NCI-H2227 treated with DMSO at 0.1 percent for 48 hours (cell line): Measurements from ENCODE around the gene ECM2.

Experiments used
- DNase-seq: peaks from one replicate; lab custom pipeline; 2025; lab: John Stamatoyannopoulos, UW

Gene ECM2

DNA sequence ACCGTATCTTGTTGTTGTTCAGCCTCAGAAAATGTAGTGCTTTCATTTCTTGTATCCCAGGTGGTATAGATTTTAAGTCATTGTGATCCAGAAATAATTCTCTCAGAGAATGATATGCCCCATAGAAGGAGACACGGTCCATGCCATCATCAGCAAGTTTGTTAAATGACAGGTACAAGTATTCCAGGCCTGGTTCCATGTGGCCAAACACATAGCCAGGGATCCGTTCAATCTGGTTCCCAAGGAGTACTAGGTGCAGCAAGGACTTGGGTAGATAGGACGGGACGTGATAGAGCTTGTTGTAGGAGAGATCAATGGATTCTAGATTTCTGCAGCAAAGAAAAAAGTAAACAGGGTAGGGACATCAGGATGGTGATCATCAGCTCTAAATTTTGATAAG, 35.1 kb downstream of the ECM2 start:
- DNase-seq, result no peak

DNA sequence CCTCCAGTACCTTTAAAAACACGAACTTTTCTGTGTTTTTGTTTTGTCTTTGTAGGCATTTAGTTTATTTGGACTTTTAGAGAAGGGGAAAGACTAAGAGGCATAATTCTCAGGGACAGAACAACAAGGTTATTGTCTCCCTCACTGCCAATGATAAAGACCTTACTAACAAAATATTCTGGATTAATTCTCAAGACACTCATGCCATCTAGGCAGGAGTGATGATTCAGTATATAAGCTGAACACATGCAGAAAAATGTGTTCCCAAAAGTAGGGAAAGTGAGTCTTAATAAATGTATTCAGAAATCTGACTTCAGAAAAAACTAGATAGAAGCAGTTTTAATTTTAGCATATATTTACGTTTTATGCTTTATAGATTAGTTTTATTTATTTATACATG, 36.1 kb downstream of the ECM2 start:
- no peak for DNase-seq

DNA sequence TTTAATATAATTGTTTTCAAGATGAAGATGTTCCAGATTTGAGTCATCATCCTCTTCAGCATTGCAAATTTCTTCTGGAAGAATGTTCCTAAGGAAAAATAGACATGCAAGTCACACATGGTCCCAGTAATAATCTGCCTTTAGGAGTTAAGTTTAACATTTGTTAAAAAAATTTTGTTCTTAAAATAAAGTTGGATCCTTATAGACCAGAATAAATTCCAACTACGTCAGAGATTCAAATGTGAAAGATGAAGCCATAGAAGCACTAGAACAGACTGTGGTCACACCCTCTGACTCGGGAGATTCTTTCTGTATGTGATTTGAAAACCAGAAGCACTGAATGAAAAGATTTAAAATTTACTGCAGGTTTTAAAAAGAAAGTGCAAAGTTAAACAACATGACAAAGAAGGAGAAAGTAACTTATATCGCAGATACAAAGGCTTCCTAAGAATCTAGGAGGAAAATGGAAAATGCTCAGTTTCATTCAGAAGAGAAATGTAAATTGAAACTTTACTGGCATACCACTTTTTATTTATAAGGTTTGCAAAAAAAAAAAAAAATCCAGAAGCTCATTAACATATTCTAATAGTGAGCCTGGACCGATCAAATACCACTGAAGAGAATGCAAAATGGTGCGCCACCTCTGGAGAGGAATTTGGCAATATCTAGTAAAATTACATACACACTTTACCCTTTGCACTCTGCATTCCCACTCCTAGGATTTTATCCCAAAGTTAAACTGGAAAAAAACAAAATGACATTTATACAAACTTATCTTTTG, 39.2 kb downstream of the ECM2 start:
- DNase-seq, result no peak

GRCh38 chr9:92494856-92495255, 40.9 kb downstream of the ECM2 start:
- DNase-seq, result no peak

GRCh38 chr9:92493749-92494387, 41.9 kb downstream of the ECM2 start:
- DNase-seq, result no peak

GRCh38 chr9:92492781-92493401, 42.9 kb downstream of the ECM2 start:
- DNase-seq, result no peak

DNA sequence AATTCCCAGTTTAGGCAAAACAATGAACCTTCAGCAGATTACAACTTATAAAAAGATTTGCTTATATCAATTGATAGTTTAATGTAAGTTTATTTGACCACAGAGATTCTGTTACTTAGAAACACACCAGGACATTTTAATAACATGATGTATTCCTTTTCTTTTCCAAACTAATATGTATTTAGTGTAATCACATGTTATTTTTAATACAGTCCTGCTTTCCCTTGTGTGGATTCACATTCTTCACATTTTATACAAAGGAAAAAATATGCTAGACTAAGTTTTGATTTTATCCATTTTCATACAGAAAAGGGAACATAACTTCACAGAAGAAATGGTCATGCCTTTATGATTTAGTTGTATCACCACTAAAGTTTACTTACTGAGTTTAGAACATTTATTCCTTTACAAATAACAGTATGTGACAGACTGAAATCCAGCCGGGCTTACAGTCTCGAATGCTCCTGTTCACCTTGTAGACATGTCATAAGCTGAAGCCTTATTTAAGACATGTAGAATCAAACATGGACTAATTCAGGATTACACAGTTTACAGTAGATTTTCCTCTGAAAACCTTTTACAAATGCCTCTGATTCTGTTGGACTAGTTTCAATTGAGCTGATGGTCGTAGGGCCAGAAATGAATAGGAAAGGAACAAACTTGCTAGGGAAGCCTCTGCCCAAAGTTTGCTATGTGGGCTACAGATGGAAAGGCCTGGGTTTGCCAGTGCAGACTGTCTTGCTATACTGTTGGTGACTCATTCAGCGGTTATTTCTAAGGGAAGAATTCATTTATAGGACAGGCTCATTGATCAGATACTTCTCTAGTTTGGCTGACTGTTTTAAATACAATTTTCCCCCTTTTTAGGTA, 46.9 kb downstream of the ECM2 start:
- no peak for DNase-seq

- DNase-seq, result no peak
Observed at GRCh38 chr9:92486371-92486770, 49.4 kb downstream of the ECM2 start.

- DNase-seq, result no peak
Observed at GRCh38 chr9:92484563-92484962, 51.2 kb downstream of the ECM2 start.

DNA sequence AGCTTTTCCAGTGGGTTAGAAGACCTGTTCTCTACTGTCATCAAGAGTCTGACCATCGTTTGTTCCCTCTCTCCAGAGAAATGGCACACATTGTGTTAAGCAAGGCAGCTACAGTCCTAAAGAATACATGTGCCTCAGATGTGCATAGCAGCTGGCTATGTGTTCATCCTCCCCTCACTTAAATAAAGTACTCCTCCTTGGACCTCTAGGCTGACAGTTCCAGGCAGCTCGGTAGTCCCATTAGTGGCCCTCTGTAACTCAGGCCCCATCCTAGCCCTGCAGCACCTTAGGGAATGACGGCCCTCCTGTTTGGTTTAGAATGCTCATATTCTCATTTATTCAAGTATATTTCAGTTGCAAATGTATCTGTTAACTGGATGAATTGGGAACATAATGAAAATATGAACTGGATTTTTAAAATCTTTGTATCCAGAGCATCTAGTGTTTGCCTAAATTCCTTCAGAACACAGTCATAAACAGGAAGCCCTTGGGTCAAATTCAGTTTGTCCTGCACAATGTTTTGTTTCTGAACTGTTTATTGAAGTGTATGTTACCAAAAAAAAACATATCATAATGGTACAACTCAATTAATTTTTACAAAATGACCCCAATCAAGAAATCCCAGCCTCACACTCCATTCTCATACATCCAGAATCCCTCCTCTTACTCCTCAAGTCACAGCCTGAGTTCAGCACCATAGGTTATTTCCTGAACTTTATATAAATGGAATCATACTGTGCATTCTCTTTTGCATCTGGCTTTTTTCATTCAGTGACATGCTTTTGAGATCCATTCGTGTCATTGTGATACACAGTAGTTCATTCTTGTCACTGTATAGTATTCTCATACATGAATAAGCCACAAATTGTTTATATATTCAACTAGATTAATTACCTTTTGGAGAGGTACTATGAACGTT, 51.9 kb downstream of the ECM2 start:
- no peak for DNase-seq

GRCh38 chr9:92482805-92483204, 53.0 kb downstream of the ECM2 start:
- no peak for DNase-seq

GRCh38 chr9:92482329-92482728, 53.5 kb downstream of the ECM2 start, which contains the start of gene ASPN:
ASPN (minus strand) TSS chr9:92482506.
- no peak for DNase-seq

DNA sequence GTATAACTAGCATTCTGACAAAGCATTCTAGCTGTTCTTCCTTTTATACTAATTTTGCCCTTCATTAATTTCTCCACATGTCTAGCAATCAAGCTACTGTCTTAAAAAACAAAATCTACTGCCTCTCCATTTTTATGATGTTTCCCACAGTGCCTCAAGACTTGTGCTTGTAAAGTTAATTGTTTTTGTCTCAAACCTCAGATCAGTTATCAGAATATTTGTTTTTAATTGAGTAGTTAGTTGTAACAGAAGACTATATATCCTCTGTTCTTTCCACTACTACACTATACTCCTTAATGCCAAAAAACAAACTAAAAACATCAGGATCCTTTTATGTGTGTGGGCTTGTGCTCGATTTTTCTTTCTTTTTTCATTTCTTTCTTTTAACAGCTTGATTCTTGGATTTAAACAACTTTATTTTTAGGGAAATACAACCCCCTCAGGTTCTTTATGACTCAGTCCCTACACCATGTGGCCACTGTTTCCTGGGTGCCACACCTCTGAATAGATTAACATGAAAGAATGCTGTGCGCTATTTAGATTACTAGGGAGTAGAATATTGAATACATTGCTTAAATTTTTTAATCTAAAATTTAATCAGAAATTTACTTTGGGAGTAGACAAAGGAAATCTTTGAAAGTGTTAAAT, 54.7 kb downstream of the ECM2 start:
- DNase-seq, result no peak

DNA sequence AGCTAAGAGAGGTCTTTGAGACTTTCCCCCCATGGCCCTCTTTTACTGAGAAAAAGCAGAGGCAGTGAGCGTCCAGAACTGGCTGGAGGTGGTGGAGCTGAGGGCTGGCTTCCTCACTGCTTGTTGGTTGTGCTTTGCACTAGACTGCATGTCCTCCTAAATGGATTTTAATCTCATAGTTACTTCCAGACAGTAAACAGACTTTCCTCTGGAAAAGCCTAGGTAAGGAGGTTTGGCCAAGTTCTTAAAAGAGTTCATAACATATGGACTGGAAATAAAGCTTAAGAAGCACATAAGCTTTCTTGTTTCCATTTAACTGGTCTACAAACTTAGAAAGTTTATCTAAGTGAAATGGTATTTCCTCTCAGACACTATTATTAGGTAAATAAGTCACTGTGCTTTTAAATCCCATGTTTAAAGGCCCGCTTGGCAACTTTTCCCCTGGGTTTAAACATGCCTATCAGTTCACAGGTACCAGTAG, 55.5 kb downstream of the ECM2 start:
- no peak for DNase-seq

DNA sequence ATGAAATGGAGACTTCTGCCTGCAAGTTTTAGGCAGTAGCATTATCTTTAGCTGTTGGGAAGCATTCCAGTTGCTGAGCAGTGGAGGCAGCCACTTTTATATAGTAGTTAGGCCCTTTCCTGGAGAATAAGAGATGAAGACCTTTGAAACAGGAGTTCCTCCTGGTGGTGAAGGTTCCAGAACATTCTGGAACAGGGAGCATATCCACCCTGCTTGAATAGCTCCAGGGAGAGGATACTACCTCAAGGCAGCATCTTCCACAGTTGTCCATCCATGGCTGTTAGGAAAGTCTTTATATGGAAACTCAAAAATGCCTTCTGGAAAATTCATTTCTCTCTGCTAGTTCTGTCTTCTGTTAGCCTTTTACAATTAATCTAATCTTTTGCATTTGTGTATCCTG, 56.4 kb downstream of the ECM2 start:
- no peak for DNase-seq

DNA sequence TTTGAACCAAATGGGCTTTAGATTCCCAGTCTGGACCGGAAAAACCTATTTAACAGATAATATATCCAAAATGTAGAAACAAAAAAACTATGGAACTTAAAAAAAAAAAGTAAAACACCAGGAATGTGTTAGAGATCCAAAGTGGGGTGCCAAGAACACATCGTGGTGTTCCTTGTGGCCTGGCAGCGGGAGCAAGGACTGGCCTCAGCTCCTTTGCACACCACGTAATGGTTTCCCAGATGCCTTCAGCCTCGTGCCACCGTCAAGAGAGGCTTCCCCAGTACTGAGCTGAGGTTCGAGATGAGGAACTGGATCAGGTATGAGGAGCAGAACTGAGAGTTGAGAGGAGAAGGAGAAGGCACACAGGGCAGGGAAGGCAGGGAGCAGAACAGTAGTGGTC, 57.0 kb downstream of the ECM2 start:
- DNase-seq, result no peak

GRCh38 chr9:92476962-92477361, 58.8 kb downstream of the ECM2 start:
- DNase-seq, result no peak

- DNase-seq, result no peak
Observed at GRCh38 chr9:92474587-92474986, 61.2 kb downstream of the ECM2 start.

DNA sequence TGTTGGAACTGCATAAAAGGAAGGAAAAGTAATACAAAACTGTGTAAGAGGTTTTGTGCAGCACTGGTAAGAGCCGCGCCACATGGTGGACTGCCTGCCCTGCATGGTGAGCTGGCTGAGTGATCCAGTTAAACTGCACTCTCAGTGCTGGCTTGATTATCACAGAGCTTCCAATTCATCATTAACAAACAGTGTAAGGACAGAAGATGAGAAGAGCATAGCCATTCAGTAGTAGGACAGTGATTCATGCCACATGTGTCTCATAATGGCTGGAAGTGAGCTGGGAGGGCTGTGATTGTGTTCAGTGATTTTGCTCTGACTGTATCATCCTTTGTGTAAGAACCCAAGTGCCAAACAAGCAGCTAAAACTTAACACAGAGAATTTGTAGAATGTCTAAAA, 67.6 kb downstream of the ECM2 start:
- DNase-seq, result no peak

DNA sequence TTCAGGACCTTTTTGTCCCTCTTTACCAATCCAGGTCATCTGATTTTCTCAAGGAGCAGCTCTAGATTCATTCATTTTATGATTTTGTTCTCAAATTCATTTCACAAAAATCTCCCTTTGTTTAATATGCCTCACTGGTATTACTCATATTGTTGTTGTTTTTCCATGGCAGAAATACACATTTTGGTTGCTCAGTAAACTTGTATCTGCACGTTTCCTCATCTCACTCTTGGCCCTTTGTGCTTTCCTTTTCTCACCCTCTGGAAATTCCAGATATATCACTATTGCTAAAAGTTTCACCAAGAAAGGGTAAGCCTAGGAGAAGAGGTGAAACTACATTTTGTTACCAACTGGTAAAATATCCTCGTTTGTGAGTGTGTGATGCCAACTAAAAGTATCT, 68.3 kb downstream of the ECM2 start:
- no peak for DNase-seq

DNA sequence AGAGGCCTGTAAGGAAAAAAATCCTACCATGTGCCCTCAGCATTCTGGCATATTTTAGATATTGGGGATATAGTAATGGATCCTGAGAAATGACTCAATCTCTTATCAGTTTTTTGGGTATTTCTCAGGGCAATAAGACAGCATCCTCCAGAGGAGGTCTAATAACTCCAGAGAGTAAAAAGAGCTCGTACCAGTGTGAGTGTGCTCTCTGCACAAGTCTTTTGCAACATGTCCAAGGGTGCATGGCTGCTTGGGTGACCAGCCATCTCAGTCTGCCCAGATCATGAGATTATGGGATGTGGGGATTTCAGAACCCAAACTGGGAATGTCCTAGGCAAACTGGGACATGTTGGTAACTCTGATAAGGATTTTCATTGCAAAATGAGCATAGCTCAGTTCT, 68.7 kb downstream of the ECM2 start:
- DNase-seq, result no peak
